Peyer's patch (tissue), 4 donors: ENCODE results near the gene VENTX.

Source experiments
- POLR2A ChIP-seq, 2 donors: fragments of 450-650 bp; IDR thresholded peaks; one replicate each; pipeline ENCODE4 v1.5.1; 2017; ENCODE audit warnings: antibody characterized with exemption in 2 of 2, mild to moderate bottlenecking in 2 of 2, moderate library complexity in 2 of 2
- TF ChIP-seq, protein P1 (sequence below), 6 experiments: fragments of 450-650 bp in 4 of 6; fragments of 200-600 bp in 2 of 6; sonication (generic) in 1 of 6; IDR thresholded peaks; one replicate each; pipeline ENCODE4 v1.5.1; 2017 to 2019; ENCODE audit warnings: antibody characterized with exemption in 6 of 6, mild to moderate bottlenecking in 3 of 6, moderate library complexity in 1 of 6

DNA sequence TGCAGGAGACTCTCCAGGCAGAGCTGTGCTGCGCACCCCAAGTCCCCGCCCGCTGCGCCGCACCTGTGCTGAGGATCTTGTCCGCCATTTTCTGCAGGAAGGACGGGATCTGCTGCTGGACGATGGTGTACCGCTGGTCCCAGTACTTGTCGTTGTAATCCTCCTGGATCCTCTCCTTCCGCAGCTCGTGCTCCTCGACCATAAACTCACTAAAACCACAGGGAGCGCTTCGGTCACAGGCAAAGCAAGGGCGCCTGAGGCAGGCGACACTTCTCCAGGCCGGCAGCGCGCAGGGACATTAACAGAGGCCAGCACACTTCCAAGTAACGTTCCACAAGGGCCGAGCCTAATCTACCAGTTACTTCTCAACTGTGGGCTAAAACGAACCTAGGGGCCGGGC is 52.1 kb downstream of the VENTX start:
- TF ChIP-seq, protein P1, sequence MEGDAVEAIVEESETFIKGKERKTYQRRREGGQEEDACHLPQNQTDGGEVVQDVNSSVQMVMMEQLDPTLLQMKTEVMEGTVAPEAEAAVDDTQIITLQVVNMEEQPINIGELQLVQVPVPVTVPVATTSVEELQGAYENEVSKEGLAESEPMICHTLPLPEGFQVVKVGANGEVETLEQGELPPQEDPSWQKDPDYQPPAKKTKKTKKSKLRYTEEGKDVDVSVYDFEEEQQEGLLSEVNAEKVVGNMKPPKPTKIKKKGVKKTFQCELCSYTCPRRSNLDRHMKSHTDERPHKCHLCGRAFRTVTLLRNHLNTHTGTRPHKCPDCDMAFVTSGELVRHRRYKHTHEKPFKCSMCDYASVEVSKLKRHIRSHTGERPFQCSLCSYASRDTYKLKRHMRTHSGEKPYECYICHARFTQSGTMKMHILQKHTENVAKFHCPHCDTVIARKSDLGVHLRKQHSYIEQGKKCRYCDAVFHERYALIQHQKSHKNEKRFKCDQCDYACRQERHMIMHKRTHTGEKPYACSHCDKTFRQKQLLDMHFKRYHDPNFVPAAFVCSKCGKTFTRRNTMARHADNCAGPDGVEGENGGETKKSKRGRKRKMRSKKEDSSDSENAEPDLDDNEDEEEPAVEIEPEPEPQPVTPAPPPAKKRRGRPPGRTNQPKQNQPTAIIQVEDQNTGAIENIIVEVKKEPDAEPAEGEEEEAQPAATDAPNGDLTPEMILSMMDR (IDR thresholded peaks at IDR 0.05) = no peak
- TF ChIP-seq POLR2A (IDR thresholded peaks at IDR 0.05) = no peak
